ACHN (cell line): ENCODE measurements around the gene FYB1.
"Not testable (repeated sequence)": the region's sequence is repeated elsewhere in the genome, so short reads cannot be mapped to it uniquely, and the experiment has no call there.

Source experiments
- DNase-seq: peaks from one replicate; pipeline ENCODE4 v3.0.0-alpha.2; 2015
- in situ Hi-C: cut with HindIII; loops from 2 replicates; pipeline ENCODE4 v1.10.0; 2017; ENCODE audit warnings: low sequenced_read_pairs, low pct_ligation_motif_present, low pct_unique_long_range_greater_than_20kb

The FYB1 gene

GRCh38 chr5:39193553-39194465, 25.6 kb downstream of the FYB1 start:
- no peak for DNase-seq
- in situ Hi-C loops, result no loop called here

DNA sequence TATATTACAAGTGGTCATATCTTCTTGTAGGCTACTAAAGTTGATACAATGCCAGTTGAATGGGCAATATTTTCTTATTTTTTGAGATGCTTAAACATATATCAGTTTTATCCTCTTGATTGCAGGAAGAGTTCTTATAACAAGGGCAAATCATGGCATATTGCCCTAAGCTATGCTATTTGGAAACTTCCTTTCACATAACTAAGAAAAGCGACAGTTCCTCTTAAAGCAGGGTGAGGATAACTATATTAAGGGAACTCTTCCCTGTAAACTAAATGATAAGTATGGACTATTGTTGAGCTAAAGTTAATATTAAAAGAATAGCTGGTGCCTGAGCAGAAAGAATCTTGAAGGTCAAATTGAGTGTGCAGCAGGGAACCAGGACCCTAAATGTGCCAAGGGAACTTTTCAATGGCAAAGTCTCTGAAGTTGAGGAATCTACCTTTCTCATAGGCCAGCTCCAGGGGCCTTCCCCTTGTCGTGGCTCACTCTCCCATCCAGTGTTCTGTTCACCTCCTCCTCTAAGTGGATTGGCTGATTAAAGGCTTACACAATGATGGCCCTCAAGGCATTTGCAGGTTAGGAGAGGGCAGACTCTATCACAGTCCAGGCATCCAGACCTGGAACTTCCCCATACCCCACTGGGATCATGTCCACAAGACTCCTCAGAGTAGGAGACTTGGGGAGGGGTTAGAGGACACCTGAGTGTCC, 26.8 kb downstream of the FYB1 start:
- DNase-seq, result no peak
- in situ Hi-C loops, result no loop called here

DNA sequence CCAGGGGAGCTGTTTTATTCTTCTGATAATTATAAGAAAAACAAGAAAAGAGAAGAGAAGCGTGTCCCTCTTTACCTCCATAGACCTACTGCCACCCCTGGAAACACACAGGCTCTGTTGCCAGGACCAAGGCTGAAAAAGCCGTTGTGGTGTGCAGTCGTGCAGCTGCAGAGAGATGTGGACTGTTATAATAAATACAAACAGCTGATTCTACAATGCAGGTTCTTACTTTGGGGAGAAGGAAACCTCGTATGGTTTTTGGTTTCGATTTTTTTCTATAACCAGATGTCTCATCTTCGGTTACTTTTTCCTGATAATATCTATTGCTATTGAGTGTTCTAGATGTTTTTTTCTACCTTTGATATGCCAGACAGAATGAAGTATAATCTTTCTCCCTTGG, 28.1 kb downstream of the FYB1 start:
- DNase-seq, result no peak
- in situ Hi-C loops, result no loop called here

- in situ Hi-C loops, result no loop called here
- no peak for DNase-seq
These were observed 28.9 kb downstream of the FYB1 start for GRCh38 chr5:39190311-39191102.

DNA sequence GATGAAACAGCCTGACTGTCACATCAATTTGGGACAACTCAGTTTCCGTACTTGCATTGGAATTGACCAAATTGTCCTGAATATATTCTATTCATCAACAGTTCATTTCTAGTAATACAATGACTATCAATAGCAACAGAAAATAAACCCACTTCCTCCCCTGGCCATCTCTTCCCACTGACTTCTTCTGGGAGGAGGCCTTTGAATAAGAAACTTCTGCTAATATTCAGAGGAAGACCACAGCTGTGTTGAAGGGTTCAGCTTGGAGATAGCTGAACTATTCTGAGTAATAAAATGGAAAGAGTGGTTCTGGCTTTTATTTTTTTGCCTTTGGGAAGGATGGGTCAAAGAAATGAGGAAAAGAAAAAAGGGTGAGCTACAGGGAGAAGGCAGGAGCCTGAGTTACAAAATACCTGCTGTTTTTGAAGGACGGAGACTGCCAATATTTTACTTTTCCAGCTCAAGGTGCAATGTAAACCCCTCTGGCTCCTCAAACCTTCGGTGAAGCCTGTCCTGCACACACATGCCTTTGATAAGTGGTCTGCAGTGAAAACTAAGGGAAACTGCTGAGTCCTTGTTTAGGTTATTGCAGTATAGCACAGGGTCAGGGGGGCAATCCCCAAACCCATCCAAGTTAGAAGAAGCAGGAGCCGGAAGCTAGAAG, 29.9 kb downstream of the FYB1 start:
- in situ Hi-C loops, result no loop called here
- no peak for DNase-seq

- no peak for DNase-seq
- in situ Hi-C loops, result no loop called here
These were observed 31.3 kb downstream of the FYB1 start for GRCh38 chr5:39187831-39188731.

GRCh38 chr5:39186722-39187539, 32.4 kb downstream of the FYB1 start:
- DNase-seq, result no peak
- in situ Hi-C loops, result no loop called here

- in situ Hi-C loops, result no loop called here
- DNase-seq, result no peak
These were observed 33.1 kb downstream of the FYB1 start for GRCh38 chr5:39186289-39186688.

GRCh38 chr5:39185761-39186160, 33.6 kb downstream of the FYB1 start:
- in situ Hi-C loops, result no loop called here
- no peak for DNase-seq

DNA sequence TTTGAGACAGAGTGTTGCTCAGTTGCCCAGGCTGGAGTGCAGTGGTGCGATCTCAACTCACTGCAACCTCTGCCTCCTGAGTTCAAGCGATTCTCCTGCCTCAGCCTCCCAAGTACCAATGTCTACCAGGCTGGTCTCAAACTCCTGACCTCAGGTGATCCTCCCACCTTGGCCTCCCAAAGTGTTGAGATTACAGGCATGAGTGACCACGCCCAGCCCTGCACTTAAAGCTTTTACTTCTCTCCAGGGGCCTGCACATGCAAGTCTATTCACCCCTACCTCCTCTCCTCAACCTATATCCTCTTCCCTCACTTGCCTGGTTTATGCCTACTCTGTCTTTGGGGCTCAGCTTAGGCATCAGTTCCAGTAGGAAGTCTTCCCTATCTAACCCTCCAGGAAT, 39.8 kb downstream of the FYB1 start:
- DNase-seq, in situ Hi-C loops: not testable (repeated sequence)

DNA sequence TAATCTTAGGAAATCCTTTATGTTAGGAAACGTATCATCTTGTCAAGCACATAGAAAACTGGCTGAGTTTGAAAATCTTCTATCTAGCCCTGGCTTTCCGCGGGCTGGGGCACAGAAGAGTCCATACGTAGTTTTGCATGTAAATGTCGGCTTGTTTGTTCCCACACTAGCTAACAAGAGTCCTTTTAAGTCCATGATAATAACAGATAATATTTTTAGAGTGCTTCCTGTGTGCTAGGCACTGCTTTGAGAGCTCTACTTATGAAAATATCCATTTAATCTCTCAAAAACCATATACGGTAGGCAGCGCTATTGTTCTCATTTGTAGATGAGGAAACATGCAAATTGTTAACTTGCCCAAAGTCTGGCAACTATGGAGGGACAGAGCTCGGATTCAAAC, 40.5 kb downstream of the FYB1 start:
- in situ Hi-C loops, result no loop called here
- no peak for DNase-seq

GRCh38 chr5:39178171-39178570, 41.2 kb downstream of the FYB1 start:
- in situ Hi-C loops, result no loop called here
- DNase-seq, result no peak

GRCh38 chr5:39177631-39177964, 41.8 kb downstream of the FYB1 start:
- in situ Hi-C loops, result no loop called here
- no peak for DNase-seq

GRCh38 chr5:39176759-39177630, 42.4 kb downstream of the FYB1 start:
- DNase-seq, result no peak
- in situ Hi-C loops, result no loop called here

DNA sequence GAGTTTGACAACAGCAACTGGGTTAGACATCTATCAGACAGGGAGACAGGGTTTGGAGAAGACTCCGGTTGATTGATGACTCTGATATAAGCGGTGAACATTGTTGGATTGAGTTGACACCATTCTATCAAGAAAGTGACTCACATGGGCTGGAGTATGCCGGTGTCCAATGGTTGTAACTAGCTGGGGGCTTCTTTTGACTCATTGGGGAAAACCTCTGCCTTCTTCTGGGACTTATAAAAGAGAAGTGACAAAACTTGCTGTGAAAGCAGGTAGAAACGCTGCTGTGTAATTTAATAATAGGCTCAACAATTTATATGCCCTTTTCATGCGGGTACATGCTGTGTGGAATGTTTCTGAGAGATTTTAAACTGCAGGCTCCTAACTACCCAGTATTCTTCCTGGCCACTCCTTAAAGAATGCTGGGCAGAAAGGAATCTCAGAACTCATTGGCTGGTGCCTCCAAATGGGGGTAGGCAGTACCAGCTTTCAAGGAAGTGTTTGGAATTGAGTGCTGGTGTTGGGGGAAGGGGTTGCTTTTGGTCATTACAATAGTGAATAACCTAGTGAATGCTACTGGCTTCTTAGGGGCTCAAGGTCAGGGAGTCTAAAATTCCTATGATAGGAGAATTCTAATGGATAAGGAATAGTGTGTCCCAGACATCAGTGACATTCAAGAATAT, 43.9 kb downstream of the FYB1 start:
- DNase-seq, result no peak
- in situ Hi-C loops, result no loop called here

DNA sequence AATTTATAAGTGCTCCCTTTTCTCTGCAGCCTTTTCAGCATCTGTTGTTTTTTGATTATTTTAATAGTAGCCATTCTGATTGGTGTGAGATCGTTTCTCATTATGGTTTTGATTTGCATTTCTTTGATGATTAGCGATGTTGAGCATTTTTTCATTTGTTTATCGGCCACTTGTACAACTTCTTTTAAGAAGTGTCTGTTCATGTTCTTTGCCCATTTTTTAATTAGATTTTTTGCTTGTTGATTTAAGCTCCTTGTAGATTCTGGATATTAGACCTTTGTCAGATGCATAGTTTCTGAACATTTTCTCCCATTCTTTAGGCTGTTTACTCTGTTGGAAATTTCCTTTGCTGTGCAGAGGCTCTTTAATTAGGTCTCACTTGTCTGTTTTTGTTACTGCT, 46.3 kb downstream of the FYB1 start:
- in situ Hi-C loops, result no loop called here
- no peak for DNase-seq
